Coronary artery (tissue), 2 donors: ENCODE measurements around the gene MAP4K3.
"Not testable (repeated sequence)": the region's sequence is repeated elsewhere in the genome, so short reads cannot be mapped to it uniquely, and the experiment has no call there.

Source experiments
- DNase-seq: peaks from one replicate; pipeline ENCODE4 v3.0.0-alpha.2; 2017; ENCODE audit warnings: low spot score
- H3K27ac ChIP-seq, 2 donors: fragments of 200-600 bp; sonication (generic); one replicate each; pipeline ENCODE4 v1.5.1; 2016 to 2019
- H3K4me3 ChIP-seq: fragments of 200-600 bp; sonication (generic); 2 replicates; pipeline ENCODE4 v1.5.1; 2016; ENCODE audit warnings: mild to moderate bottlenecking, moderate library complexity
- TF ChIP-seq, protein P1 (sequence below): fragments of 200-600 bp; sonication (generic); IDR thresholded peaks from one replicate; pipeline ENCODE4 v1.5.1; 2019; ENCODE audit warnings: antibody characterized with exemption

MAP4K3 gene

DNA sequence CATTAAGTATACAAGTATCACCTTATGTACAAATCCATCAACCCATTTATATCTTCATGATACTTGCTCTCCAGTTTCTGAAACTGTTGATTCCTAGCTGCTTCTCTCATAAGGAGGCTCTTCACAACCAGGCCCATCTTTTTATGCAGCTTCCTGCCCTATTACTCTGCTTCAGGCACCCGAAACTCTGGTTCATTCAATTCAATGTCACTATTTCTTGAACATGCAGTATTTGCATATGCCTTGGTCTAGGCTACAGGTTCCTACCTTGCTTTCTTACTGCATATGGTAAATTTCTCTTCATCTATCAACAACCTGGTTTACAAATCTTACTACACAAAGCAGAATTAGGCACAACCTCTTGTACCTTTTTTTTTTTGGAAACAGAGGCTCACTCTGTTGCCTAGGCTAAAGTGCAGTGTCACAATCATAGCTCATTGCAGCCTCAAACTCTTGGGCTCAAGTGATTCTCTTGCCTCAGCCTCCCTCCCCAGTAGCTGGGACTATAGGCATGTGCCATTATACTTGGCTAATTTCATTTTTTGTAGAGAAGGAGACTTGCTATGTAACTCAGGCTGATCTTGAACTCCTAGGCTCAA, 190.6 kb downstream of the MAP4K3 start:
- TF ChIP-seq, protein P1, sequence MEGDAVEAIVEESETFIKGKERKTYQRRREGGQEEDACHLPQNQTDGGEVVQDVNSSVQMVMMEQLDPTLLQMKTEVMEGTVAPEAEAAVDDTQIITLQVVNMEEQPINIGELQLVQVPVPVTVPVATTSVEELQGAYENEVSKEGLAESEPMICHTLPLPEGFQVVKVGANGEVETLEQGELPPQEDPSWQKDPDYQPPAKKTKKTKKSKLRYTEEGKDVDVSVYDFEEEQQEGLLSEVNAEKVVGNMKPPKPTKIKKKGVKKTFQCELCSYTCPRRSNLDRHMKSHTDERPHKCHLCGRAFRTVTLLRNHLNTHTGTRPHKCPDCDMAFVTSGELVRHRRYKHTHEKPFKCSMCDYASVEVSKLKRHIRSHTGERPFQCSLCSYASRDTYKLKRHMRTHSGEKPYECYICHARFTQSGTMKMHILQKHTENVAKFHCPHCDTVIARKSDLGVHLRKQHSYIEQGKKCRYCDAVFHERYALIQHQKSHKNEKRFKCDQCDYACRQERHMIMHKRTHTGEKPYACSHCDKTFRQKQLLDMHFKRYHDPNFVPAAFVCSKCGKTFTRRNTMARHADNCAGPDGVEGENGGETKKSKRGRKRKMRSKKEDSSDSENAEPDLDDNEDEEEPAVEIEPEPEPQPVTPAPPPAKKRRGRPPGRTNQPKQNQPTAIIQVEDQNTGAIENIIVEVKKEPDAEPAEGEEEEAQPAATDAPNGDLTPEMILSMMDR, result no peak
- no peak for DNase-seq
- H3K27ac ChIP-seq, result no peak overlapping the region
- no peak overlapping the region for H3K4me3 ChIP-seq

DNA sequence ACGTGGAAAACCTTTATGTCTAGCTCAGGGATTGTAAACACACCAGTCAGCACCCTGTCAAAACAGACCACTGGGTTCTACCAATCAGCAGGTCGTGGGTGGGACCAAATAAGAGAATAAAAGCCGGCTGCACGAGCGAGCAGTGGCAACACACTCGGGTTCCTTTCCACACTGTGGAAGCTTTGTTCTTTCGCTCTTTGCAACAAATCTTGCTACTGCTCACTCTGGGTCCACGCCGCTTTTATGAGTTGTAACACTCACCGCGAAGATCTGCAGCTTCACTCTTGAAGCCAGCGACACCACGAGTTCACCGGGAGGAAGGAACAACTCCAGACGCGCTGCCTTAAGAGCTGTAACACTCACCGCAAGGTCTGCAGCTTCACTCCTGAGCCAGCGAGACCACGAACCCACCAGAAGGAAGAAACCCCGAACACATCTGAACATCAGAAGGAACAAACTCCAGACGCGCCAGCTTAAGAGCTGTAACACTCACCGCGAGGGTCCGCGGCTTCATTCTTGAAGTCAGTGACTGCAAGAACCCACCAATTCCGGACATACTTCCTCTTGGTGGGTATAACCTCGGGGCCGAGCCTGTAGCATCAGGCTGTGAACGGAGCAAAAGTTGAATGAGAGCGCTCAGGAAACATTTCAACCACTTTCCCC, 192.0 kb downstream of the MAP4K3 start:
- H3K4me3 ChIP-seq, result peak overlapping the region; percentile 23
- not testable (repeated sequence) for H3K27ac ChIP-seq, DNase-seq

DNA sequence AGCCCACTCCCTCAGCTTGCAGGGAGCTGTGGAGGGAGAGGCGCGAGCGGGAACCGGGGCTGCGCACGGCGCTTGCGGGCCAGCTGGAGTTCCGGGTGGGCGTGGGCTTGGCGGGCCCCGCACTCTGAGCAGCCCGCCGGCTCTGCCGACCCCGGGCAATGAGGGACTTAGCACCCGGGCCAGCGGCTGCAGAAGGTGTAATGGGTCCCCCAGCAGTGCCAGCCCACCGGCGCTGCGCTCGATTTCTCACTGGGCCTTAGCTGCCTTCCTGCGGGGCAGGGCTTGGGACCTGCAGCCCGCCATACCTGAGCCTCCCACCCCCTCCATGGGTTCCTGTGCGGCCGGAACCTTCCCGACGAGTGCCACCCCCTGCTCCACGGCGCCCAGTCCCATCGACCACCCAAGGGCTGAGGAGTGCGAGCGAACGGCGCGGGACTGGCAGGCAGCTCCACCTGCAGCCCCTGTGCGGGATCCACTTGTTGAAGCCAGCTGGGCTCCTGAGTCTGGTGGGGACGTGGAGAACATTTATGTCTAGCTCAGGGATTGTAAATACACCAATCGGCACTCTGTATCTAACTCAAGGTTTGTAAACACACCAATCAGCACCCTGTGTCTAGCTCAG, 192.7 kb downstream of the MAP4K3 start:
- peak overlapping the region; percentile 66 for H3K4me3 ChIP-seq
- DNase-seq, H3K27ac ChIP-seq: not testable (repeated sequence)

DNA sequence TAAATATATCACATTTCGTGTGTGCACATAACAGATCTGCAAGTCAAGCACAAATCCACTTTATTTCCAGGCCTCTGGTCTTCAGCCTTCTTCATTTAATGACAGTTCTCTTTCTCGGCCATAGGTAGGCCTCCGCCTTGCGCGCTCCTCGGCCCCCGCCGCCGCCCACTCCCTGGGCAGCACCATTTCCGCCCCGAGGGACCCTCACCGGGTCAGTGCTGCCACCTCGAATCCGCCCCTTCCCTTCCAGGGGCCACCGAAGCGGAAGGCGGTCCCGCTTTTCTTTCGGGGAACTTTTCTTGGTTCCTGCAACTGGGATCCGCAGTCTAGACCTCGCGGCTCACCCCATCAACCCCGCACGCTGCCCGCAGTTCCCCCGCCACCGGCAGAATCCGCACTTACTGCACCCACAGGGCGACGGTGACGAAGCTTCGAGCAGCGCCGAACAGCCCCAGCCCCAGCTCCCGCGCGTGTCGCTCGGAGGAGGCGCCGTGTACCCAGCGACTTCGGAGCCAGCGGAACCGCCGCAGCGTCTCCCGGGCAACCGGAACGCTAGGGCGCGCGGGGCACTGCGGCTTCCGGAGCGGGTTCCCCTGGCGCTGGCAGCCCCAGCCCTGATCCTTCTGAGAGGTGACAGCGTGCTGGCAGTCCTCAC, 193.5 kb downstream of the MAP4K3 start, which contains the start of gene CDKL4:
Gene CDKL4 (minus strand): TSS at position 502 of the 655 bp plus-strand sequence.
- TF ChIP-seq, protein P1, result no peak
- Histone ChIP-seq H3K27ac (no peak within 1 kb of the TSS), H3K4me3 (peak within 1 kb of the TSS; percentile 66)
- DNase-seq, result no peak

DNA sequence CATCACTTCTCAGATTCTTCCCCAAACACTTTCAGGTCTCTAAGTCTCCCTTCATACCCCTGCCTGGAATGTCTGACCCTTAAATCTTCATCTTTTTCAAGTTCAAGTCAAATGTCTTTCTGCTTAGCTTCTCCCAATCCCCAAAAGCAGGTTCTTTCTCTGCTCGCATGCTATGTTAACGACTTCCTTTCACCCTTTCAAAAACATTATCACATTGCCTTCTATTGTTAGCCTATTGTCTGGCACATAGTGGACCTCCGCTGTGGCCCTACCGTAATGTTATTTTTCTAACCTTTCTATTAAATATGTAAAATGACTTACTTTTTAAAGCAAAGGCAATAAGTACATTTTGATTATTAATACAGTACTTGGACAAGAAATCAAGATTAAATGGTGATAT, 195.5 kb downstream of the MAP4K3 start:
- TF ChIP-seq, protein P1, result no peak
- Histone ChIP-seq H3K27ac (no peak overlapping the region), H3K4me3 (no peak overlapping the region)
- DNase-seq, result no peak

DNA sequence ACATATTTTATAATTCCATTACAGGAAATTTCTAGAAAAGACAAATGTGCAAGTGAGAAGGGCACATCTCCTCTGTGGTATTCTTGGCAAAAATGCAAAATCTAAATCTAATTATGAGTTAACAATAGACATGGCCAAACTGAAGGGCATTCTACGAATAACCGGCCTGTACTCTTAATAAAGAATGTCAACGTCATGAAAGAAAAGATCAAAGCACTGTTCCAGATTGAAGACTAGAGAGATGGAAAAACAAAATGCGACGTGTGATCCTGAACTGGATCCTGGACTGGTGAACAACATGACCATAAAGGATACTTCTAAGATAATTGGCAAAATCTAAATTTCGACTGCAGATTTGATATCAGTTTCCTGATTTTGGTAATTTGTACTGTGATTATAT, 196.3 kb downstream of the MAP4K3 start:
- TF ChIP-seq, protein P1, result no peak
- no peak for DNase-seq
- H3K27ac ChIP-seq, result no peak overlapping the region
- H3K4me3 ChIP-seq, result no peak overlapping the region

DNA sequence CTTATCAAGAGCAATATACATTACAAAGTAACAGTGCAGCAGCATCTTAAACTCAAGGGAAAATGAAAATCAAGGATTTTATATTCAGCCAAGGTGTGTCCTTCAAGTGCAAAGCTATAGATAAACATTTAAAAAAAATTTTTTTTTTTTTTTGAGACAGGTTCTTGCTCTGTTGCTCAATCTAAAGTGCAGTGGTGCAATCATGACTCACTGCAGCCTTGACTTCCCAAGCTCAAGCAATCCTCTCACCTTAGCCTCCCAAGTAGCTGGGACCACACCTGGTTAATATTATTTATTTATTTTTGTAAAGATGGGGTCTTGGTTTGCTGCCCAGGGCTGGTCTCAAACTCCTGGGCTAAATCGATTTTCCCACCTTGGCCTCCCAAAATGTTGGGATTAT, 202.3 kb downstream of the MAP4K3 start:
- no peak for DNase-seq

More for the DNA sequence above, 202.3 kb downstream of the MAP4K3 start:
- Histone ChIP-seq H3K4me3 (no peak overlapping the region), H3K27ac (no peak overlapping the region)
- TF ChIP-seq, protein P1, result no peak
